Omental fat pad (tissue), 4 donors: ENCODE measurements around the gene HSPG2. TPM values are rescaled to one million over a fixed set of nuclear protein-coding genes. Genes with fewer than 3 reads are reported as not detected.
A peak's percentile ranks its signal among the peaks of the same experiment; 100 is the strongest.

ENCODE experiments used
- ATAC-seq: fragments of 150-250 bp; one replicate; pipeline ENCODE4 v1.9.1; 2016; ENCODE audit warnings: mild to moderate bottlenecking, moderate library complexity; ENCODE audit not compliant: low FRiP score
- DNase-seq: peaks from one replicate; pipeline ENCODE4 v3.0.0-alpha.2; 2019; ENCODE audit warnings: low spot score
- total RNA-seq, 4 donors: library from RNA; depleted of rRNA; stranded (reverse); fragments of >200 nt; gene quantifications; one replicate each; pipeline ENCODE4 v1.1.0, GENCODE V29; 2016
- TF ChIP-seq, protein P1 (sequence below), 3 donors: fragments of 450-650 bp; IDR thresholded peaks; one replicate each; pipeline ENCODE4 v1.5.1; 2016 to 2017; ENCODE audit warnings: antibody characterized with exemption in 3 of 3, mild to moderate bottlenecking in 3 of 3, moderate library complexity in 2 of 3

HSPG2 gene
- total RNA-seq, 4 donors from 2014 or later: 66.0 to 496 (median 198) TPM

DNA sequence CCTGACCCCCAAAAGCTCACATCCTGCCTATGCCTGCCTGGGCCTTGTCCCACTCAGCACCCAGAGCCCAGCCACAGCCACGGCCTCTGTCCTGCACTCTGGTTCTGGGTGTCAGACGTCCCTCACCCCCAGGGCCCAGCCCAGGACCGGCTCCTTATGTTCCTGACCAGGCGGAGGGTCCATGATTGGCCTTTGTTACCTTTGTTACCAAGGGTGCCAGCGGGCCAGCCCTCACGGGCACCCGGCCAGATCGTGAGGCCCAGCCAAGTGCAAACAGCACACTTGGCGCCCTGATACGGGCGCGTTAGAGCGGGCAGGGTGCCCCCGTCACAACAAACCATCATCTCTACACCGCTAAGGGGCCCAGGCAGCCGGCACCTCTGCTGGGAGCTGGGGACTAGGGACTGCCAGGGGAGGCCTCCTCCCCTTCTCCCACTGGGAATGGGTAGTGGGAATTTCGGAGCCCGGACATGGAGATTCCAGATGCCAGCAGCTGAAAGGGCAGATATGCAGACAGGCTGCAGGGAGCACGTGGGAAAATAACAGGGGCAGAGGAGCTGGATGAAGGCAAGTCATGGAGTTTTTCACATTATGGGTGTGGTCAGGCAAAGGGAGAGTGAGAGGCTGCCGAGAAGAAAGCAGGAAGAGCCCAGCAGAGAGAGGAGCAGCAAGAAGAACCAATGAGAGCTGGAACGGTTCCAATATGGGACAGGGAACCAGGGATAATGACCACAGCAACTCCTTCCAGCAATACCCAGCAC lies 22.1 kb downstream of the HSPG2 start:
- TF ChIP-seq, protein P1, sequence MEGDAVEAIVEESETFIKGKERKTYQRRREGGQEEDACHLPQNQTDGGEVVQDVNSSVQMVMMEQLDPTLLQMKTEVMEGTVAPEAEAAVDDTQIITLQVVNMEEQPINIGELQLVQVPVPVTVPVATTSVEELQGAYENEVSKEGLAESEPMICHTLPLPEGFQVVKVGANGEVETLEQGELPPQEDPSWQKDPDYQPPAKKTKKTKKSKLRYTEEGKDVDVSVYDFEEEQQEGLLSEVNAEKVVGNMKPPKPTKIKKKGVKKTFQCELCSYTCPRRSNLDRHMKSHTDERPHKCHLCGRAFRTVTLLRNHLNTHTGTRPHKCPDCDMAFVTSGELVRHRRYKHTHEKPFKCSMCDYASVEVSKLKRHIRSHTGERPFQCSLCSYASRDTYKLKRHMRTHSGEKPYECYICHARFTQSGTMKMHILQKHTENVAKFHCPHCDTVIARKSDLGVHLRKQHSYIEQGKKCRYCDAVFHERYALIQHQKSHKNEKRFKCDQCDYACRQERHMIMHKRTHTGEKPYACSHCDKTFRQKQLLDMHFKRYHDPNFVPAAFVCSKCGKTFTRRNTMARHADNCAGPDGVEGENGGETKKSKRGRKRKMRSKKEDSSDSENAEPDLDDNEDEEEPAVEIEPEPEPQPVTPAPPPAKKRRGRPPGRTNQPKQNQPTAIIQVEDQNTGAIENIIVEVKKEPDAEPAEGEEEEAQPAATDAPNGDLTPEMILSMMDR (IDR thresholded peaks at IDR 0.05): no peak
- no peak for ATAC-seq
- no peak for DNase-seq

DNA sequence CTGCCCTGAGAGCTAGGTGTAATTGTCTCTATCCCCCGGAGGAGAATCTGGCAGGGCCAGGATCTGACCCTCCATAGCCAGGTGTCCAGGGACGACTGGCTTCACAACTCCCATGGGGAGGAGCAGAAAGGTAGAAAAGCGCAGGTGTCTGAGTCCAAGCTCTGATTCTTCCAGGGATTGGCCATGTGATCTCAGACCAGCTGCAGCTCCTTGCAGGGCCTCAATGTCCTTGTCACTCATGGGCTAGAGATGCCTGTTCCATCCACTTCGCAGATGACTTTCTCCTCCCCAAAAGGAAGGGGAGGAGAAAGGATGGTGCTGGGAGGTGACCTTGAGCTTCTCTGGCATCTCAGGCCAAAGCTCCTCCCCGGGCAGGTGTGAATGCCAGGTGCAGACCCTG lies 22.7 kb downstream of the HSPG2 start:
- TF ChIP-seq, protein P1 (IDR thresholded peaks at IDR 0.05): no peak
- ATAC-seq: no peak
- DNase-seq: no peak

DNA sequence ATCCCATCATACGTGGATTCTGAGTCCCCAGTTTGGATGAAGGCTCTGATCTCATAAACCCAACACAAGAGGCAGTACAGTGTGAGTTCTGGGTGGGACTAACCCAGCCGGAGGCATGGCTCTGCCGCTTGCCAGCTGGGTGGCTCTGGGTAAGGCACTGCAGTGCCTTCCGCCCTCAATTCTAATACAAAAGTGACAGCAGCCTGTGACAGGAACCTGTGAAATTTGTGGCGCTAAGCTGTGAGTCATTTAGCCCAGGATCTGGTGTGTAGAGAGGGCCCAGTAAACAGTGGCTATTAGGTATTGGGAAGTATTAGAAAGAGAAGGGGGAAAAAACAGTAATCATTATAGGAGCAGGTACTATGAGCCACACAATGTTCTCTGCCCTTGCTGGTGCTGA lies 23.3 kb downstream of the HSPG2 start:
- DNase-seq (no peak), ATAC-seq (no peak)
- TF ChIP-seq, protein P1 (IDR thresholded peaks at IDR 0.05): no peak

DNA sequence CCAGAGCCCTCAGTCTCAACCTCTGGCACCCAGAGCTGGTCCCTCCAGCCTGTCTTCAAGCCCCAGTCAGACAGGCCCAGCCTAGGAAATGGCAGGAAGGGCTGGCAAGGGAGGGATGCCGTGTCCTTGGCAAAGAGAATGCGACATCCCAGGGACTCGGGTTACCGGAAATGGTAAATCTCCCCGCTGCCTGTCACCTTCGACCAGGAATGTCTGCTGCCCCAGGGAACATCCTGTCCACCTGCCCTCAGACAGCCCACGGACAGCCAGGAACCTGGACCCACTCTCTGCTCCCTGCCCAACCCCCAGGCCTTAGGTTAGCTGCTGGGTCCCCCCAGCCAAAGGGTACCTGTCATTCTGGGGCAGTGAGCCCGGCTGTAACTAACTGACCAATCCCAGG lies 23.9 kb downstream of the HSPG2 start:
- TF ChIP-seq, protein P1 (IDR thresholded peaks at IDR 0.05): no peak
- DNase-seq (no peak), ATAC-seq (no peak)

DNA sequence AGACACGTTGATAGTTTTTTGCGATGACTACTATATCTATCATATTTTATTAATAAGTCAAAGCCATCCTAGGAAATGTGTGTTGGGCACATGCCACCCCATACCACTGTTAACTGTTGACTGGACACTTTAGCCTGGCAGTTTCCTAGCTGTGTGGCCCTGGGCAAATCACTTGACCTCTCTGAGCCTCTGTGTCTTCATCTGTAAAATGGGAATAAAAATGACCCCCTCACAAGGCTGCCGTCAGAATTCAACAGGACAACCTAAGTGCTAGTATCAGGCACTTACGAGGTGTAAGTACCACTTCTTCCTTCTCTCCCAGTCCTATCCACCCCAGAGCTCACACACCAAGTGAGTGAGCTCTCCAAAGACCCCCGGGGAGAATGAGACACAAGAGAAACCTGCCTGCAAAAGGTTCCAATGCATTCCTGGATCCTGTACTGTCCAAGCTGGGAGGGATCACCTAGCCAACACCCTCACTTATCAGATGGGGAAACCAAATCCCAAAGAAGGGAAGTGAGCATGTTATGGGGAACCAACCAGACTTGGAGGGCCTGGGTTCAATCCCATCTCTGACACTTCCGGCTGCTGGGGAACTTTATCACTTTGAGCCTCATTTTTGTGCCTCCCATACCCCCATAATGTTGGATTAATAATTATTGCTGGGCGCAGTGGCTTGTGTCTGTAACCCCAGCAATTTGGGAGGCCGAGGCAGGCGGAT lies 24.9 kb downstream of the HSPG2 start:
- TF ChIP-seq, protein P1 (IDR thresholded peaks at IDR 0.05): no peak
- ATAC-seq (no peak), DNase-seq (no peak)

DNA sequence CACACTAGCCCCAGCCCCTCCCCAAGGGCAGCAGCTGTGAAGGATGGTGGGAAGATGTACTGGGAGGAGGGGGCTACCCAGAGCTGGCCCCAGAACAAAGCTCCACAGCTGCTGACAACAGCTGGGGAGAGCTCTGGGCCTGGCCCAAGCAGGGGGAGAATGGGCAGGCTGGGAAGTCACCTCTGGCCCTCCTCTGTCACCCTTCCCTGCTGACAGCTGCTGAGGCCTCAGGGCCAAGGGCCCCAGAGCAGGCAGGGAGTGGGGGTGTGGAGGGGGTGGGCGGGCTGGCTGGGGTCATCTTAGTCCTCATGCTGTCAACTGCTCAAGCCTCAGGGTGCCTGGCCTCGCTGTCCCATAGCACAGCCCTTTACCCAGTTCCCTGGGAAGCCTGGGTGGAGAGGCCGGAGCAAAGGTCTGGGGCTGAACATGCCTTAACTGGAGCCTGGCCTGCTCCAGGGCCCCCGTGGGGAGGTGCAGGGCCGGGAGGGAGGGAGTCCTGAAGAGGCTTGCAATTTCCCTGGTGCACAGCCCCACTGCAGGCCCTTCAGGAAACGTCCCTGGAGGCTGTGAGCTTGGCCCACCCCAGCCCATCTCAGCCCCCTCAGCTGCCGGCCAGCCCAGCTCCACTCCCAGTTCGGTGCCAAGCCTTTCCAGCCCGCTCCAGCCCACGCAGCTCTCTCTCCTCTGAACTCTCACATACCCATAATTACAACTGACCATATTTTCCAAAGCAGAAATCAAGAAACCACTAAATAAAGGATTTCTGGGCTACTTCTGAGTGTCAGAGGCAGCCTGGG lies 25.7 kb downstream of the HSPG2 start:
- DNase-seq (no peak), ATAC-seq (peak; percentile 33)
- TF ChIP-seq, protein P1 (IDR thresholded peaks at IDR 0.05): no peak
